Measurements from ENCODE around the gene CNOT6.
A peak's percentile ranks its signal among the peaks of the same experiment; 100 is the strongest.
"Not testable (repeated sequence)": the region's sequence is repeated elsewhere in the genome, so short reads cannot be mapped to it uniquely, and the experiment has no call there.

Gene CNOT6

GRCh38 chr5:180471866-180472265, 22.3 kb upstream of the CNOT6 start:
- DNase-seq: no peak

- no peak for DNase-seq
Observed at GRCh38 chr5:180472269-180472668, 21.9 kb upstream of the CNOT6 start.

DNA sequence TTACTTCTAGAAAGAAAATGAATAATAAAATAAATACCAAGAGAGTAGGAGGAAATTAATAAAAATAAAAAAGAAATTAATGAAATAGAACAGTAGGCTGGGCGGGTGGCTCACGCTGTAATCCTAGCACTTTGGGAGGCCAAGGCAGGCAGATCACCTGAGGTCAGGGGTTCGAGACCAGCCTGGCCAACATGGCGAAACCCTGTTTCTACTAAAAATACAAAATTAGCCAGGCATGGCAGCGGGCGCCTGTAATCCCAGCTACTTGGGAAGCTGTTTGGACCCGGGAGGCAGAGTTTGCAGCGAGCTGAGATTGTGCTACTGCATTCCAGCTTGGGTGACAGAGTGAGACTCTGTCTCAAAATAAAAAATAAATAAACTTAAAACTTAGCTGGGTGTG, 20.8 kb upstream of the CNOT6 start:
- DNase-seq: not testable (repeated sequence)

DNA sequence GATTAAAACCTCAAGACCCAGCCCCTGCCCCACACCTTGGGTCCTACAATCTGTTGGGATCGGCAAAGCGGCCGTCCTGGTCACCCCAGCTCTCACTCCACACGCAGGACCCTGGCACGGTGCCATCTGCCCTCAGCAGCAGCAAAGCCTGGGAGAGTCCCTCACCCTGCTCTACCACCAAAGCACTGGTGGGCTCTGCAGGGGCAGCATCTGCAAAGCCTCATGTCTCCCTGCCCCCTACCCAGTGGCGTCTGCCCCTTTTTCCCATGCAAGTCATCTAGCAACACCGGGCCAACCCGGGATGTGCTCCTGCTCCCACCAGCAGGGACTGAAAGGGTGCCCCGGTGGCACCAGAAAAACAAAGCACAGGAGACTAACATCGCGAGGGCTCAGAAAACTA, 19.6 kb upstream of the CNOT6 start:
- DNase-seq: no peak

- DNase-seq: not testable (repeated sequence)
Observed at GRCh38 chr5:180475969-180476524, 18.1 kb upstream of the CNOT6 start.

DNA sequence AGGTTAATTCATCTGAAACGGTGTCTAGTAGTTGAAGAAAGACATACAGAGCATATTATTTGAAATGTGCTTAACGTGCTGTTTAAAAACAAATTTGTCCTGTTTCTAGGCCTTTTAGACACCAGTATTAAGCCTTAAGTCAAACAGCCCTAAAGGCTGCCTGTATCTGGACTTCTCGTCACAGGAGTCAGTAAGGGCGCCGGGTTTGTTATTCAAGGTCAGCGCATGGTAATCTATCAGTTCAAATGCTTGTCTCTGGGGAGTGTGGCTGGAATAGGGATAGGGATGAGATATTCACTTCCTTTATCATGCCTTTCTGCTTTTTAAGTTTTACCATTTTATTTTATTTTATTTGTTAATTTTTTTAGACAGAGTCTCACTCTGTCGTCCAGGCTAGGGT, 9.4 kb upstream of the CNOT6 start:
- no peak for DNase-seq

DNA sequence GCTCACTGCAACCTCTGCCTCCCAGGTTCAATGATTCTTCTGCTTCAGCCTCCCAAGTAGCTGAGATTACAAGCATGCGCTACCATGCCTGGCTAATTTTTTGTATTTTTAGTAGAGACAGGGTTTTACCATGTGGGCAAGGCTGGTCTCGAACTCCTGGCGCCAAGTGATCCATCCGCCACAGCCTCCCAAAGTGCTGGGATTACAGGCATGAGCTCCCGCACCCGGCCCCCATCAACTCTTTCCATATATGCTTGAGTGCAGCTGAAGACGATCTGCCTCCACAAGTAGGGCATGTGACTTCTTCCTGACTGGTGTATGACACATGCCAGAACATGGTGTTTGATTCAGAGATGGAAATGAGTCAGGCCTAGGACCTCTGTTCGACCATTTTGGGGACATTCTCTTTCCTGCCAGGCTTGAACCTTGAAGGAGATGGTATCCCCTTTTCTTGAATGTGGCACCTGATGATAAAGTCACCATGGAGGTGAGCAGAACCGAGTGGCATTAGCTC, 7.5 kb upstream of the CNOT6 start:
- DNase-seq: no peak

- no peak for DNase-seq
Observed at GRCh38 chr5:180487556-180487955, 6.6 kb upstream of the CNOT6 start.

- no peak for DNase-seq
Observed at GRCh38 chr5:180491496-180491895, 2.7 kb upstream of the CNOT6 start.

DNA sequence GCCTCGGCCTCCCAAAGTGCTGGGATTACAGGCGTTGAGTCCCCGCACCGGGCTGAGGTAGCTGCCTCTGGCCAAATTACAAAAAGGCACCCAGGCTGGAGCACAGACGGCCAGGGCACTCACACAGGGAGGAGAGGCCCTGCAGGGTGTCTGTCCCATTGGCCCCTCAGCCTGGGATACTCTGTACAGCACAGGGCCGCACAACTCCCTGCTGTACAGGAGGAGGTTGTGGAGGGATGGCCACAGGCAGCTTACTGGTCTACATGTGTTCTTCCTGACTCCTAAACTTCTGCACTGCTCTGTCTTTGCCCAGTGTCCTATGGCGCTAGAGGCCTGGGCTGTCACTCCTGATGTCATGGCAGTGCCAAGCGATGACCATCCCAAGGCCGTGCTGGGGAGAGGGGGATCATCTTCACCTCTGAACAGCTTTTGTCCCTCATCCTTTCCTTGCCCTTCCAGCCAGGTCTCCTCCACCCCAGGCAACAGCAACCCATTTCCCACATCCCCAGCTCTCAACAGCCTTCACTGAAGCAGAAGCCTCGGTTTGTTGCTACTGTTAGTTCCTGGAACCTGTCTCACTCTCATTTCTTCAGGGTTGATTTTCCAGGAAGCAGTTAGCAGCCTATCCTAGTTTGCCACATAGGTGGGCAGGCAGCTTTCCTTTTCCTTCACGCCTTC, 1.8 kb upstream of the CNOT6 start:
- DNase-seq: no peak

GRCh38 chr5:180494510-180495181, 467 bp downstream of the CNOT6 start:
- DNase-seq: peak; percentile 48

DNA sequence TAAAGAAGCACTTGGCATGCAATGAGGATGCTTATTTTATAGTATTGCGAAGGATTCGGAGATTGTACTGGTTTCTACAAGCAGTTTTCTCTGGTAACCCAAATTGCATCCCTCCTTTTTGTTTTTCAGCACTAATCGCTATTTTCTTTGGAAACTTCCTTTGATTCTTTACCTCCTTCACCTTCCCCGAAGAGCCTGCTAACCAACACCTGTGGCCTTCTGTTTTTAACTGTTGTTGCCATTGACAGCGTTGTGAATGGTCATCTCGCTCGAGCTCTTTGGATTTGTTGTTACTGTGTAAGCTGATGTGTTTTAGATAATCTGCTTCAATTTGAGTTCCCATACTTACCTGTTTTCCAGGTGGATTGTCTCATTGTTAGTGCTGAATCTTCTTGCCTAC, 1.1 kb downstream of the CNOT6 start:
- DNase-seq: no peak

DNA sequence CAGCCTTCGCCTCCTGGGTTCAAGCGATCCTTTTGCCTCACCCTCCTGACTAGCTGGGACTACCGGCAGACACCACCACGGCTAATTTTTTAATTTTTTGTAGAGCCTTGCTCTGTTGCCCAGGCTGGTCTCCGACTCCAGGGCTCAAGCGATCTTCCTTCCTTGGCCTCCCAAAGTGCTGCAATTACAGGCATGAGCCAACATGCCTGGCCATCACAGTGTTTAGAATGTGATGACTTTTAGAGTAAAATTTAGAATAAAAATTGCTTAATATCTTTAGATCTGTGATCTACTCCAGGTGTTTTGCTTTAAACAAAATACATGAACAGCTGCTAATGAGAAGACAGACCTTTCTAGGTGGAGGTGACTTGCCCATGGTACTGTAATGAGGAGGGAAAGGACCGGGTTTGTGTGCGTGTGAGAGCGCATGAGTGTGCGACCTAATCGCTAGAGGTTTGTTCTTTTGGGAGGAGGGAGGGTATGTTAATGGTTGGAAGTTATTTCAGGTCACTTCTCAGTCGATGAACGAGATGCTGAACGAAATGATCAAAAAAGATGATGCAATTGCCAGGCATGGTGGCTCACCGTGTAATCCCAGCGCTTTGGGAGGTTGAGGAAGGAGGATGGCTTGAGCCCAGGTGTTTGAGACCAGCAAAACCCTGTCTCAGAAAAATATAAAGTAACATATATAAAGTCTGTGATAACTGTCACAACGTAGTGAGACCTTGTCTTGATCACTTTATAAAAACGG, 2.0 kb downstream of the CNOT6 start:
- DNase-seq: no peak

GRCh38 chr5:180496806-180497205, 2.6 kb downstream of the CNOT6 start:
- DNase-seq: not testable (repeated sequence)

- not testable (repeated sequence) for DNase-seq
Observed at GRCh38 chr5:180497865-180498264, 3.7 kb downstream of the CNOT6 start.

DNA sequence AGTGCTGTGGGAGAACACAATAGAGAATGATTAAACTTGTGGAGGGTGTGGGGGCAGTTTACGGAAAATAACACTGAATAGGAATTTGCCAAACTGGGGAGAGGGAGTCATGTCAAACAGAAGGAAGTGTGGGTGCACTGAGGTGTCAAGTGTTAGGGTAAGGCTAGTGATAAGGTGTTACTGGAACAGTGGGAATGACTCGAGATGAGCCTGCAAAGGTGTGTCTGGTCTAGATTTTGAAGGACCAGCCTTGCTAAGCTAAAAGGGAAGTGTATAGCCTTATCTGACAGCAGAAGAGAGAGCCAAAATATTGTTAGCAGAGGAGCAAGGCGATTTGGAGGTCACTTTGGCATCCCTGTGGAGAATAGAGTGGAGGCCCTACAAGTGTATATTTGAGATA, 4.2 kb downstream of the CNOT6 start:
- no peak for DNase-seq

GRCh38 chr5:180499684-180500083, 5.5 kb downstream of the CNOT6 start:
- DNase-seq: no peak

GRCh38 chr5:180500300-180500699, 6.1 kb downstream of the CNOT6 start:
- not testable (repeated sequence) for DNase-seq

DNA sequence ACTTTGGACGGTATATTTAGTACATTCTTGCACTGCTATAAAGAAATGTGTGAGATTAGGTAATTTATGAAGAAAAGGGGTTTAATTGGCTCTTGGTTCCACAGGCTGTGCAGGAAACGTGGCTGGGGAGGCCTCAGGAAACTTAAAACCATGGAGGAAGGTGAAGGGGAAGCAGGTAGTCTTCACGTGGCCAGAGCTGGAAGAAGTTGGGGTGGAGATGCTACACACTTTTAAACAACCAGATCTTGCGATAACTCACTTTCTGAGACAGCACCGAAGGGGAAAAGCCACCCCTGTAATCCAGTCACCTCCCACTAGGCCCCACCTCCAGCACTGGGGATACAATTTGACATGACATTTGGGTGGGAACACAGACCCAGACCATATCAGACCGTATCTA, 13.5 kb downstream of the CNOT6 start:
- DNase-seq: no peak

DNA sequence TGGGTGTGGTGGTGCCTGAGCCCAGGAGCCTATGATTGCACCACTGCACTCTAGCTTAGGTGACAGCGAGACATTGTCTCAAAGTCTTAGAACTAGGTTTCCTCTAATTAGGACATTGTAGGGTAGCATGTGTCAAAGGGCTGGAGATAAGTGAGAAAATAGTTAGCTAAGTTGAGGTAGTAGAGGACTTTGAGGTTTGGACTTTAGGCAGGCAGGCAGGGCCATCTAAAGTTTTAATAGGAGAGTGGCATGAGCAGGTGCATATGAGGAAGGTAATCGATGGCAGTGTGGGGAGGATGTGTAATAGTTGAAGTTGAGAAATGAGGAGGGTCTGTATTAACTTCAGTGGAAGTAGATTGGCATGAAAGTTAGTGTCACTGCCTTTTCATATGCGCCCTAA, 21.1 kb downstream of the CNOT6 start:
- DNase-seq: no peak

DNA sequence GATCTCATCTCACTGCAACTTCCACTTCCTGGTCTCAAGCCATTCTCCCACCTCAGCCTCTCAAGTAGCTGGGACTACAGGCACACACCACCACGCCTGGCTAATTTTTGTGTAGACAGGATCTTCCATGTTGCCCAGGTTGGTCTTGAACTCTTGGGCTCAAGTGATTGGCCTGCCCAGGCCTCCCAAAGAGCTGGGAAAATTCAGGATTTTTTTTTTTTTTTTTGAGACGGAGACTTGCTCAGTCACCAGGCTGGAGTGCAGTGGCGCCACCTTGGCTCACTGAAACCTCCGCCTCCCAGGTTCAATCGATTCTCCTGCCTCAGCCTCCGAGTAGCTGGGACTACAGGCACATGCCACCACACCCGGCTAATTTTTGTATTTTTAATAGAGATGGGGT, 21.8 kb downstream of the CNOT6 start:
- DNase-seq: not testable (repeated sequence)

- DNase-seq: no peak
Observed at GRCh38 chr5:180516440-180516839, 22.3 kb downstream of the CNOT6 start.

DNA sequence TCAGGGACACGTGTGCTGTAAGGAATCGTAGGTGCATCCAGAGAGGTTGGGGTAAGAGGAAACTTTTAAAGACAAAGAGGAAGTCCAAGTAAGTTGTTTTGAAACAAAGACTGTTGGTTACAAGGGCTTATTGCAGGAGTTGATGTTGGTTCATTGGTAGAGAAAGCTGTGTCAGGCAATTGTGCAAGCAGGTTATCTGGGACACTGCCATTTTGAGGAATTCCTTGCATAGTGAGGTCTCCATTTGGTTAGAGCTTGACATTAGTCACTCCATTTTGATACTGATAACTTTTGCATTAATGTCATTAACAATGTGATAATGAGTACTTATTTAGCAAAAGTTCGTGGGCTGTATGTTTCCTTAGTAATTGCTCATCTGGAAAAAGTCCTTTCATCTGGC, 24.9 kb downstream of the CNOT6 start:
- DNase-seq: no peak

All from effector CD8-positive, alpha-beta T cell (primary cell).